PFSK-1 (cell line): Measurements from ENCODE around the gene CCDC170.

Experiments used
- FOXP2 ChIP-seq: optimal IDR thresholded peaks from 2 replicates; pipeline ENCODE3; 2011; ENCODE audit warnings: borderline replicate concordance, control low read depth, inconsistent platforms; ENCODE audit not compliant: insufficient read depth; ENCODE audit errors: extremely low read length, extremely low read depth
- POLR2AphosphoS5 ChIP-seq: IDR thresholded peaks from 2 replicates; pipeline ENCODE4 v1.6.1; 2012; ENCODE audit warnings: low read depth, mild to moderate bottlenecking, control low read depth, low read length, moderate library complexity
- SIN3A ChIP-seq: IDR thresholded peaks from 2 replicates; pipeline ENCODE4 v1.6.1; 2012; ENCODE audit warnings: mild to moderate bottlenecking, low read length, moderate library complexity, borderline replicate concordance; ENCODE audit not compliant: insufficient read depth

- no peak for TF ChIP-seq SIN3A
- no peak for TF ChIP-seq POLR2AphosphoS5
- no peak for TF ChIP-seq FOXP2
These were observed 98.8 kb downstream of the CCDC170 start for GRCh38 chr6:151592449-151593159.
